ENCODE data around the gene SAP30.

Gene SAP30

GRCh38 chr4:173360587-173361221 lies 10.1 kb upstream of the SAP30 start:
- no peak for DNase-seq (ENCODE audit: low read depth, low spot score)
- H3K27ac ChIP-seq, result no peak overlapping the region
- no peaks in the 10 kb centered on the region for H3K9me3 ChIP-seq (ENCODE audit: low read depth, low read length)
- TF ChIP-seq FOXP2 (optimal IDR thresholded peaks at IDR 0.05; ENCODE audit: control extremely low read depth, extremely low read length, insufficient read depth) (no peak), EZH2 (IDR thresholded peaks at IDR 0.05) (no peak), POLR2AphosphoS5 (IDR thresholded peaks at IDR 0.05; ENCODE audit: borderline replicate concordance, low read depth, low read length) (no peak)
- H3K9ac ChIP-seq (ENCODE audit: insufficient read length), result no peak overlapping the region
- H3K4me3 ChIP-seq, result no peak overlapping the region
- no peaks in the 10 kb centered on the region for H3K36me3 ChIP-seq (ENCODE audit: insufficient read depth, low read length)

GRCh38 chr4:173362666-173363065 lies 8.1 kb upstream of the SAP30 start:
- TF ChIP-seq EZH2 (IDR thresholded peaks at IDR 0.05) (no peak), POLR2AphosphoS5 (IDR thresholded peaks at IDR 0.05; ENCODE audit: borderline replicate concordance, low read depth, low read length) (no peak), FOXP2 (optimal IDR thresholded peaks at IDR 0.05; ENCODE audit: control extremely low read depth, extremely low read length, insufficient read depth) (no peak)
- Histone ChIP-seq H3K36me3 (ENCODE audit: insufficient read depth, low read length) (no peaks in the 10 kb centered on the region), H3K27ac (no peak overlapping the region), H3K9ac (ENCODE audit: insufficient read length) (no peak overlapping the region), H3K9me3 (ENCODE audit: low read depth, low read length) (no peaks in the 10 kb centered on the region), H3K4me3 (no peak overlapping the region)
- no peak for DNase-seq (ENCODE audit: low read depth, low spot score)

GRCh38 chr4:173365359-173365996 lies 5.3 kb upstream of the SAP30 start:
- no peak overlapping the region for H3K9ac ChIP-seq (ENCODE audit: insufficient read length)
- H3K27ac ChIP-seq, result no peak overlapping the region
- no peak for TF ChIP-seq FOXP2 (optimal IDR thresholded peaks at IDR 0.05; ENCODE audit: control extremely low read depth, extremely low read length, insufficient read depth)
- TF ChIP-seq POLR2AphosphoS5 (IDR thresholded peaks at IDR 0.05; ENCODE audit: borderline replicate concordance, low read depth, low read length), result no peak
- no peak for TF ChIP-seq EZH2 (IDR thresholded peaks at IDR 0.05)
- no peak for DNase-seq (ENCODE audit: low read depth, low spot score)
- no peak overlapping the region for H3K4me3 ChIP-seq
- H3K36me3 ChIP-seq (ENCODE audit: insufficient read depth, low read length), result no peaks in the 10 kb centered on the region
- H3K9me3 ChIP-seq (ENCODE audit: low read depth, low read length), result no peaks in the 10 kb centered on the region

GRCh38 chr4:173367285-173367684 lies 3.5 kb upstream of the SAP30 start:
- TF ChIP-seq EZH2 (IDR thresholded peaks at IDR 0.05) (no peak), FOXP2 (optimal IDR thresholded peaks at IDR 0.05; ENCODE audit: control extremely low read depth, extremely low read length, insufficient read depth) (no peak), POLR2AphosphoS5 (IDR thresholded peaks at IDR 0.05; ENCODE audit: borderline replicate concordance, low read depth, low read length) (no peak)
- H3K9ac ChIP-seq (ENCODE audit: insufficient read length), result peak overlapping the region; percentile 21
- no peak for DNase-seq (ENCODE audit: low read depth, low spot score)
- H3K27ac ChIP-seq, result peak overlapping the region; percentile 33; the same call in 1 of the 2 replicates
- no peaks in the 10 kb centered on the region for H3K9me3 ChIP-seq (ENCODE audit: low read depth, low read length)
- H3K36me3 ChIP-seq (ENCODE audit: insufficient read depth, low read length), result no peaks in the 10 kb centered on the region
- peak overlapping the region; percentile 27 for H3K4me3 ChIP-seq

- Histone ChIP-seq H3K4me3 (peak overlapping the region; percentile 27), H3K9me3 (ENCODE audit: low read depth, low read length) (no peaks in the 10 kb centered on the region), H3K36me3 (ENCODE audit: insufficient read depth, low read length) (no peaks in the 10 kb centered on the region), H3K9ac (ENCODE audit: insufficient read length) (peak overlapping the region; percentile 3), H3K27ac (peak overlapping the region; percentile 33; the same call in 1 of the 2 replicates)
- TF ChIP-seq FOXP2 (optimal IDR thresholded peaks at IDR 0.05; ENCODE audit: control extremely low read depth, extremely low read length, insufficient read depth) (no peak), EZH2 (IDR thresholded peaks at IDR 0.05) (no peak), POLR2AphosphoS5 (IDR thresholded peaks at IDR 0.05; ENCODE audit: borderline replicate concordance, low read depth, low read length) (no peak)
- DNase-seq (ENCODE audit: low read depth, low spot score), result no peak
These were observed 2.8 kb upstream of the SAP30 start for GRCh38 chr4:173367946-173368345.

GRCh38 chr4:173370130-173370476 lies 651 bp upstream of the SAP30 start:
- DNase-seq (ENCODE audit: low read depth, low spot score), result no peak
- peak overlapping the region; percentile 98 for H3K4me3 ChIP-seq
- H3K36me3 ChIP-seq (ENCODE audit: insufficient read depth, low read length), result peaks cover 12% of the 10 kb centered on the region
- H3K27ac ChIP-seq, result peak overlapping the region; percentile 82; the same call in 1 of the 2 replicates
- TF ChIP-seq POLR2AphosphoS5 (IDR thresholded peaks at IDR 0.05; ENCODE audit: borderline replicate concordance, low read depth, low read length), result no peak
- TF ChIP-seq EZH2 (IDR thresholded peaks at IDR 0.05), result no peak
- no peak for TF ChIP-seq FOXP2 (optimal IDR thresholded peaks at IDR 0.05; ENCODE audit: control extremely low read depth, extremely low read length, insufficient read depth)
- H3K9ac ChIP-seq (ENCODE audit: insufficient read length), result peak overlapping the region; percentile 82
- H3K9me3 ChIP-seq (ENCODE audit: low read depth, low read length), result no peaks in the 10 kb centered on the region

DNA sequence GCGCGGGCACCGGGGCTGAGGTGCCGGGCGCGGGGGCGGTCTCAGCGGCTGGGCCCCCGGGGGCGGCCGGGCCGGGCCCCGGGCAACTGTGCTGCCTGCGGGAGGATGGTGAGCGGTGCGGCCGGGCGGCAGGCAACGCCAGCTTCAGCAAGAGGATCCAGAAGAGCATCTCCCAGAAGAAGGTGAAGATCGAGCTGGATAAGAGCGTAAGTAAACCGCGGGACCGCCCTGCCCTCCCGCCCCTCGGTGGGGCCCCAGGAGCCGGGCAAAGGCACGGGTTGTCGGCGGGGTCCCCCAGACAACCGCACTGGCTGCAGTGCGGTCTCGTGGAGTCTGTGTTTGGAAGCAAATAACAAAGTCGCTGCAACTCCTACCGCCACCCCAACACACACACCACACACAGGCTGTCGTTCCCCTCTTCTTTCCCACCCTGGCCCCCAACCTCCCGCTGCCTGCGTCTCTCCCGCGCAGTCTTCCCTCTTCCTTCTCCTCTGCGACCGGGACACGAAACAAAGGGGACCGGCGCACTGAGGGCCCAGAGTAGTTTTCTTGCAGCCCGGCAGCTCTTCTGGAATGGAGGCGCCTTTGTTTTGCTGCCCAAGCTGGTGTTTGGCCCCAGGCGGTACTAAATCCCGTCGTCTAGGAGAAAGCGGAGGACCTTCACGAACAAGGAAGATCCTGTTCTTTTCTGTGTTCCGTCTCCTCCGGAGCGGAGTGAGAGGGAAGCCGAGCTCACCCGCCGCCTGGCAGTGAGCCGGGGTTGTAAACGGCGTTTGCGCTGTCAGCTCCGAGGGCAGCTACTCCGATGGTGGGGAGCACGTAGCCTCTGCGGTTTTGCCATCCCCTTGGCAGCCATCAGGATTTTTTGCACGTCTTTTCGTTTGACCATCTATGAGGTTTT lies 788 bp downstream of the SAP30 start:
- peak overlapping the region; percentile 88 for H3K9ac ChIP-seq (ENCODE audit: insufficient read length)
- peak overlapping the region; percentile 79; the same call in 1 of the 2 replicates for H3K27ac ChIP-seq
- H3K9me3 ChIP-seq (ENCODE audit: low read depth, low read length), result no peaks in the 10 kb centered on the region
- TF ChIP-seq EZH2 (IDR thresholded peaks at IDR 0.05) (no peak), POLR2AphosphoS5 (IDR thresholded peaks at IDR 0.05; ENCODE audit: borderline replicate concordance, low read depth, low read length) (no peak; the same call in 1 of the 2 replicates), FOXP2 (optimal IDR thresholded peaks at IDR 0.05; ENCODE audit: control extremely low read depth, extremely low read length, insufficient read depth) (no peak)
- peaks cover 25% of the 10 kb centered on the region for H3K36me3 ChIP-seq (ENCODE audit: insufficient read depth, low read length)
- no peak for DNase-seq (ENCODE audit: low read depth, low spot score)
- peak overlapping the region; percentile 98 for H3K4me3 ChIP-seq

- Histone ChIP-seq H3K9me3 (ENCODE audit: low read depth, low read length) (no peaks in the 10 kb centered on the region), H3K4me3 (no peak overlapping the region; the same call in 1 of the 2 replicates), H3K27ac (no peak overlapping the region), H3K36me3 (ENCODE audit: insufficient read depth, low read length) (peaks cover 44% of the 10 kb centered on the region), H3K9ac (ENCODE audit: insufficient read length) (no peak overlapping the region)
- DNase-seq (ENCODE audit: low read depth, low spot score), result no peak
- TF ChIP-seq FOXP2 (optimal IDR thresholded peaks at IDR 0.05; ENCODE audit: control extremely low read depth, extremely low read length, insufficient read depth) (no peak), EZH2 (IDR thresholded peaks at IDR 0.05) (no peak), POLR2AphosphoS5 (IDR thresholded peaks at IDR 0.05; ENCODE audit: borderline replicate concordance, low read depth, low read length) (no peak)
These were observed 3.8 kb downstream of the SAP30 start for GRCh38 chr4:173374588-173374987.

All from SK-N-MC (cell line).